Urinary bladder (tissue), 4 donors: ENCODE measurements around the gene STEAP1. TPM values are rescaled to one million over a fixed set of nuclear protein-coding genes. Genes with fewer than 3 reads are reported as not detected.
"Not testable (repeated sequence)": the region's sequence is repeated elsewhere in the genome, so short reads cannot be mapped to it uniquely, and the experiment has no call there.

Experiments
- DNase-seq: peaks from one replicate; pipeline ENCODE4 v3.0.0-alpha.2; 2015; ENCODE audit errors: extremely low spot score
- H3K27ac ChIP-seq: one replicate; pipeline ENCODE4 v1.5.1; 2013; ENCODE audit warnings: low read depth, mild to moderate bottlenecking, moderate library complexity
- H3K36me3 ChIP-seq: one replicate; pipeline ENCODE4 v1.6.1; 2013; ENCODE audit warnings: mild to moderate bottlenecking, moderate library complexity; ENCODE audit not compliant: insufficient read depth
- H3K4me1 ChIP-seq: one replicate; pipeline ENCODE4 v1.6.1; 2013; ENCODE audit warnings: mild to moderate bottlenecking, moderate library complexity; ENCODE audit not compliant: insufficient read depth
- H3K4me3 ChIP-seq: one replicate; pipeline ENCODE4 v1.5.1; 2013; ENCODE audit warnings: low read depth, low read length
- WGBS: extraction: QIAGEN DNeasy Blood & Tissue Kit; methylation state at CpG from one replicate; pipeline ENCODE4 v1.1.7; 2013; 5-methylcytosine and 5-hydroxymethylcytosine counted together
- polyA plus RNA-seq: library from polyadenylated mRNA; stranded (reverse); fragments of 200-250 nt; gene quantifications from one replicate; pipeline ENCODE4 v1.2.3, GENCODE V29; 2013
- total RNA-seq: library from RNA; depleted of rRNA; stranded (reverse); fragments of >200 nt; gene quantifications from one replicate; pipeline ENCODE4 v1.2.3, GENCODE V29; 2014
- donor health status: healthy with polysubstance abuse.
- donor health status: healthy.

STEAP1 gene
- total and polyA plus RNA-seq, 2 donors: 5.8 to 8.1 TPM

DNA sequence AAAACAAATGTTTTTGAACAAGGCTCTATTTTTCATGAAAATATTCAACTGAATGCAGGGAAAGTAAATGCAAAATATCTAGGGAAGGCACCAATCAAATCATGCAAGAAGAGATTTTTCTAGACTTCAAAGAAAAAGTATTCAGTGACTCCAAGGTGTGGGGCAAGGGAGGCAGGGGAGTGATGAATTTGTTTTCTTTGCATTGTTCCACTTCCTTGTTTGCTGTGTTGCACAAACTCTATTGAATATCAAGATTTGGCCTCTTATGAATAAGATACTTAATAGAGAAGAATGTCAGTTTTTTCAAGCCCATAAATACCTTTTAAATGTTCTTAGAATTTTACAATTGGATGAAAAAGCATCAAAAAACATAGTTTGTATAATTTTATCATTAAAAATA, 26.4 kb downstream of the STEAP1 start:
- Histone ChIP-seq H3K4me1 (no peaks in the 10 kb centered on the region), H3K36me3 (no peaks in the 10 kb centered on the region), H3K27ac (no peak overlapping the region), H3K4me3 (no peak overlapping the region)
- no peak for DNase-seq

- Histone ChIP-seq H3K4me1 (no peaks in the 10 kb centered on the region), H3K27ac (no peak overlapping the region), H3K36me3 (no peaks in the 10 kb centered on the region), H3K4me3 (no peak overlapping the region)
- no peak for DNase-seq
These were observed 27.2 kb downstream of the STEAP1 start for GRCh38 chr7:90181485-90181884.

GRCh38 chr7:90186290-90186689, 32.0 kb downstream of the STEAP1 start:
- H3K4me3 ChIP-seq, H3K27ac ChIP-seq: not testable (repeated sequence)
- WGBS: 71% methylated on average over 4 of the region's 4 CpGs

DNA sequence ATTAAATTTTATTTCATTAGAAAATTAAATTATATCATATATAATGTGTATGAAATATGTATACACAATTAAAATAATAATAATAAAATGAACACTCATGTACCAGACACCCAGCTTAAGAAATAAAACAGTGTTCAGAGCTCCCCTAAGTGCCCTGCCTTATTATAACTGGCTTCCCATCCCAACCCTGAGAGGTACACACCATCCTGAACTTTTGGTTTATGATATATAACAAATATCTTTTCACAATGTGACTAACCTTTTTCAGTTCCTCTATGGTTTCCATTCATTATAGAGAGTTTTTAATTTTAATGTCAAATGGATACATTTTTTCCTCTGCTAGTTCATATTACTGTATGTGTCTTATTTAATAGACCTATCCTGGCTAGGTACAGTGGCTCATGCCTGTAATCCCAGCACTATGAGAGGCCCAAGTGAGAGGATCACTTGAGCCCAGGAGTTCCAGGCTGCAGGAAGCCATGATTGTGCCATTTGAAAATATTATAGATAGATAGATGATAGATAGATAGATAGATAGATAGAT, 33.3 kb downstream of the STEAP1 start:
- H3K4me1 ChIP-seq: no peaks in the 10 kb centered on the region
- DNase-seq: no peak
- H3K4me3 ChIP-seq: no peak overlapping the region
- H3K36me3 ChIP-seq: no peaks in the 10 kb centered on the region
- no peak overlapping the region for H3K27ac ChIP-seq

More at GRCh38 chr7:90186290-90186689, 32.0 kb downstream of the STEAP1 start:
- not testable (repeated sequence) for H3K36me3 ChIP-seq, H3K4me1 ChIP-seq, DNase-seq

DNA sequence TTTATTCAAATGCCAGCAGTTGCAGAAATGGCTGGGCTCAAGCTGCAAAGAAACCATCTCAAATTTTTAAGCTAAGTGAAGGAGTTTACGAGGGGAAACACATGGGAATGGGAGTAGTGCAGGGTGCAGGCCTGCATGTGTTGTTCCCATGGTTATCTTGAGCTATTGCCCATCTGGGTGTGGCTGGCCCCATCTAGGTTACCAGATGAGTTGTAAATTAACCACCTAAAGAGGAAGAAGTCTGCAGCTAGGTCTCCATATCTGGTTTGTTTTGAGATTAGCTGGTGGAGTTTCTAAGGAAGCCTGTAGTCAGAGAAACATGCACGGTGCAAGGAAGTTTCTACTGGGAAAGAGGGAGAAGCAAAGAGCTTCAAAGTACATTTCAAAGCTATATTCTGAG, 34.0 kb downstream of the STEAP1 start:
- H3K27ac ChIP-seq: no peak overlapping the region
- DNase-seq: no peak
- no peaks in the 10 kb centered on the region for H3K36me3 ChIP-seq
- H3K4me3 ChIP-seq: no peak overlapping the region
- 52% methylated on average over 2 of the region's 2 CpGs for WGBS
- no peaks in the 10 kb centered on the region for H3K4me1 ChIP-seq

DNA sequence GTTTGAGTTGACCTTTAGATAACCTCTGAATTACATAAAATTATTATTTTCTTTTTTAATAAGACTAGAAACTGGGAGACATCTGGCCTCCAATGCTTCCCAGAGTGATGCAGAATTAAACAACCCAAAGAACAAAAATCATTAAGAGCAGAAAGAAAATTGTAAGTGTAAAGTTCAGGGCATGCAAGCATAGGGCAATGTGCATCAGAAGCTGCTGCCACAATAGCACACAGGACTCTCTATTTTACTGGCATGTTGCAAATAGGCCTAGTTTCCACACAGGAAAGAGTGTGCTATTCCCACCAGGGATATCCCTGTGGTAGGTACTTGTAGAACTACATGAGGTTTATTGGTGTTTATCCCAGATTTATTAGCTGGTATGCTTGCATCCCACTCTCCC, 36.7 kb downstream of the STEAP1 start:
- no peaks in the 10 kb centered on the region for H3K36me3 ChIP-seq
- no peak overlapping the region for H3K4me3 ChIP-seq
- no peak for DNase-seq
- no peak overlapping the region for H3K27ac ChIP-seq
- H3K4me1 ChIP-seq: no peaks in the 10 kb centered on the region

GRCh38 chr7:90191648-90192047, 37.4 kb downstream of the STEAP1 start:
- Histone ChIP-seq H3K4me1 (no peaks in the 10 kb centered on the region), H3K36me3 (no peaks in the 10 kb centered on the region), H3K27ac (no peak overlapping the region), H3K4me3 (no peak overlapping the region)
- no peak for DNase-seq
- 64% methylated on average over 1 of the region's 1 CpG for WGBS

GRCh38 chr7:90192876-90193750, 38.8 kb downstream of the STEAP1 start:
- no peak overlapping the region for H3K4me3 ChIP-seq
- 45% methylated on average over 2 of the region's 2 CpGs for WGBS
- no peaks in the 10 kb centered on the region for H3K36me3 ChIP-seq
- no peak for DNase-seq
- H3K4me1 ChIP-seq: no peaks in the 10 kb centered on the region
- no peak overlapping the region for H3K27ac ChIP-seq

GRCh38 chr7:90194911-90195809, 40.9 kb downstream of the STEAP1 start:
- WGBS: 80% methylated on average over 10 of the region's 10 CpGs
- H3K4me1 ChIP-seq: no peaks in the 10 kb centered on the region
- H3K27ac ChIP-seq: no peak overlapping the region
- H3K36me3 ChIP-seq: no peaks in the 10 kb centered on the region
- no peak for DNase-seq
- no peak overlapping the region for H3K4me3 ChIP-seq

- no peak for DNase-seq
- Histone ChIP-seq H3K36me3 (no peaks in the 10 kb centered on the region), H3K27ac (no peak overlapping the region), H3K4me1 (no peaks in the 10 kb centered on the region), H3K4me3 (no peak overlapping the region)
- 94% methylated on average over 2 of the region's 2 CpGs for WGBS
These were observed 47.4 kb downstream of the STEAP1 start for GRCh38 chr7:90201500-90202195.

DNA sequence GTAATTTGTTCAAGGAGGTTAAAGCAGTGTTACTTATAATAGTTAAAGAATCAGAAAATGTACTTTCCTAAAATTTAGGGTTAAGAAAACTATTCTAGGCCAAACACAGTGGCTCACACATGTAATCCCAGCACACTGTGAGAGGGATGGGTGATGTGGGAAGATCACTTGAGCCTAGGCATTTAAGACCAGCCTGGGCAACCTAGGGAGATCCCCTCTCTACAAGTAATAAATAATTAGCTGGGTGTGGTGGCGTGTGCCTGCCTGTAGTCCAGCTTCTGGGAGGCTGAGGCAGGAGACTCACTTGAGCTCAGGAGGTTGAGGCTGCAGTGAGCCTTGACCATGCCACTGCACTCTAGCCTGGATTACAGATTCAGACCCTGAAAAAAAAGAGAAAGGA, 53.7 kb downstream of the STEAP1 start:
- Histone ChIP-seq H3K27ac (no peak overlapping the region), H3K4me3 (no peak overlapping the region), H3K36me3 (no peaks in the 10 kb centered on the region), H3K4me1 (no peaks in the 10 kb centered on the region)
- 91% methylated on average over 1 of the region's 1 CpG for whole genome bisulfite sequencing
- no peak for DNase-seq

GRCh38 chr7:90209776-90210175, 55.5 kb downstream of the STEAP1 start:
- WGBS: 74% methylated on average over 1 of the region's 1 CpG
- peaks cover 2% of the 10 kb centered on the region for H3K4me1 ChIP-seq
- no peak for DNase-seq
- H3K27ac ChIP-seq: no peak overlapping the region
- no peak overlapping the region for H3K4me3 ChIP-seq
- no peaks in the 10 kb centered on the region for H3K36me3 ChIP-seq

DNA sequence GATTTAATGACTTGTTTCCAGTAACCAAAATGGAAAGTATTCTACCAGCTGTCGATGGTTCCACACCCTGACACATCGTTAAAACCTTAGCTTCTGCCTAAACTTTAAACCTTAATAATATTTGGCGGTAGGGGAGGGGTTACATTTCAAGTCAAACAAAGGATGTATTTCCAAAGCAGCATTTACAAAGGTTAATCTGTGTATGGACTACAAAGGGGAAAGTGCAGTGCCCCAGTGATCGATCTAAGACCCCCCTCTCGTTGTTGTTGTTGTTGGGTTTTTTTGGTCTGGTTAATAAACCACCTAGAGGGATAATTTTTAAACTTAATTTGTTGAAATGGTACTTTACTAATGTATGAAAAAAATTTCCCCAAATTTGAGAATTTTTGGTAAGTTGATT, 56.2 kb downstream of the STEAP1 start:
- peaks cover 2% of the 10 kb centered on the region for H3K4me1 ChIP-seq
- H3K4me3 ChIP-seq: no peak overlapping the region
- H3K36me3 ChIP-seq: no peaks in the 10 kb centered on the region
- DNase-seq: no peak
- 81% methylated on average over 5 of the region's 5 CpGs for WGBS
- H3K27ac ChIP-seq: no peak overlapping the region
